ENCODE measurements around the gene UBB.

DNA sequence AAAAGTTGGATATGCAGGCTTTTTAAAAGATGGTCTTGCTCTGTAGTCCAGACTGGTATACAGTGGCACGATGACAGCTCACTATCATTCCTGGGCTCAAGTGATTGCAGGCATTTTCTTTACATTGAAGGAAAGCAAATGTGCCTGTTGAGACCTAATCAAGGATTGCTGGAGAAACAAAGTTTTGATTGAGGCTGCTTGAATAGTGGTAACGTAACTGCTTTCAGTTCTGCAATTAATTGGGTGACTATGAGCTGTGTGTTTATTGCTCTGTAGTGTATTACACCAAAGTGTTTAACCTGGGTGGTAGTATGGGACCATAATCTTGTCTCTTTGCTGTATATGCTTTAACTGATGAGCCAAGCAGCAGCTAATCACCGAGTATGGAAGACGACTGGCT lies 2.3 kb downstream of the UBB start:
- TF ChIP-seq, protein P1, sequence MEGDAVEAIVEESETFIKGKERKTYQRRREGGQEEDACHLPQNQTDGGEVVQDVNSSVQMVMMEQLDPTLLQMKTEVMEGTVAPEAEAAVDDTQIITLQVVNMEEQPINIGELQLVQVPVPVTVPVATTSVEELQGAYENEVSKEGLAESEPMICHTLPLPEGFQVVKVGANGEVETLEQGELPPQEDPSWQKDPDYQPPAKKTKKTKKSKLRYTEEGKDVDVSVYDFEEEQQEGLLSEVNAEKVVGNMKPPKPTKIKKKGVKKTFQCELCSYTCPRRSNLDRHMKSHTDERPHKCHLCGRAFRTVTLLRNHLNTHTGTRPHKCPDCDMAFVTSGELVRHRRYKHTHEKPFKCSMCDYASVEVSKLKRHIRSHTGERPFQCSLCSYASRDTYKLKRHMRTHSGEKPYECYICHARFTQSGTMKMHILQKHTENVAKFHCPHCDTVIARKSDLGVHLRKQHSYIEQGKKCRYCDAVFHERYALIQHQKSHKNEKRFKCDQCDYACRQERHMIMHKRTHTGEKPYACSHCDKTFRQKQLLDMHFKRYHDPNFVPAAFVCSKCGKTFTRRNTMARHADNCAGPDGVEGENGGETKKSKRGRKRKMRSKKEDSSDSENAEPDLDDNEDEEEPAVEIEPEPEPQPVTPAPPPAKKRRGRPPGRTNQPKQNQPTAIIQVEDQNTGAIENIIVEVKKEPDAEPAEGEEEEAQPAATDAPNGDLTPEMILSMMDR (IDR thresholded peaks at IDR 0.05), result no peak
- TF ChIP-seq POLR2A (IDR thresholded peaks at IDR 0.05) (no peak), POLR2AphosphoS5 (IDR thresholded peaks at IDR 0.05) (no peak), EP300 (IDR thresholded peaks at IDR 0.05) (no peak)
